ENCODE data around the gene WNT5B. TPM values are rescaled to one million over a fixed set of nuclear protein-coding genes. Genes with fewer than 3 reads are reported as not detected.
"Not testable (repeated sequence)": the region's sequence is repeated elsewhere in the genome, so short reads cannot be mapped to it uniquely, and the experiment has no call there.

The WNT5B gene
- total RNA-seq, 1 experiment from 2014 or later = 0.69 TPM

DNA sequence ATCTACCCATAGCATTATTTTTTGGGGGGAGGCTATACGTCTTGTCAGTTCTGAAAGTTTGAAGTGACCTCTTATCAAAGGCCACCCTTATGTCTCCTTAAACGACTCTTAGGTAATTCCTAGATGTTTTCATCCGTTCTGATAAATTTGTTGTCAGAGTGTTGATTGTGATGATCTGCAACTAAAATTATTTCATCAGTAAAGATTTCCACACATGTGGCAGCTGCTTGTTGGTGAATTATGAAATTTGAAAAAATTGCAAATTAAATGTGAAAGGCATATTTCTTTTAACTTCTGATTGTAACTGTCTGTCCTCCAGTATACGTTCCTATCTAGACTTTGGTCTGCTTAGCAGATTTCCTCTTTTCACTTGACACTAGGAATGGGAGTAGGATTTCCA is 63.2 kb downstream of the WNT5B start:
- no peak for DNase-seq (ENCODE audit: low read depth, low spot score)
- in situ Hi-C loops (cut with HindIII; ENCODE audit: low pct_unique_long_range_greater_than_20kb, low sequenced_read_pairs) = no loop called here

DNA sequence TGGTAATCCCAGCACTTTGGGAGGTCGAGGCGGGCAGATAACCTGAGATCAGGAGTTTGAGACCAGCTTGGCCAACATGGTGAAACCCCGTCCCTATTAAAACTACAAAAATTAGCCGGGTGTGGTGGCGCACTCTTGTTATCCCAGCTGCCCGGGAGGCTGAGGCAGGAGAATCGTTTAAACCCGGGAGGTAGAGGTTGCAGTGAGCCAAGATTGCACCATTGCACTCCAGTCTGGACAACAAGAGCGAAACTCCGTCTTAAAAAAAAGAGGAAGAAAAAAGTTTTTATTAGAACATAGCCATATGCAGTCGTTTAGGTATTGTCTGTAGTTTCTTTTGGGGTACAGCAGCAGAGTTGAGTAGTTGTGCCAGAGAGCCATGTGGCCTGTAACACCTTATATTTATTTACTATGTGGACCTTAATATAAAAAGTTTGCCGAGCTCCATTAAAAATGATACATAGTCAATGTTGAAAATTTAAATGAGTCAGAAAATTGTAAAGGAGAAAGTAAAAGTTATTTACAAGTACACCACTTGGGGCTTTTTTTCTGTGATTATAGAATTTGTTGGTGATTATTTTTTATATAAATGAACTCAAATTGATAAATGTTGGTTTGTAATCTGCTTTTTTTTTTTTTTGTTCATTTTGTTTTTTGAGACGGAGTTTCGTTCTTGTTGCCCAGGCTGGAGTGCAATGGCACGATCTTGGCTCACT is 64.0 kb downstream of the WNT5B start:
- in situ Hi-C loops (cut with HindIII; ENCODE audit: low pct_unique_long_range_greater_than_20kb, low sequenced_read_pairs) = no loop called here

GRCh38 chr12:1695097-1695496 is 66.1 kb downstream of the WNT5B start:
- in situ Hi-C loops (cut with HindIII; ENCODE audit: low pct_unique_long_range_greater_than_20kb, low sequenced_read_pairs); DNase-seq (ENCODE audit: low read depth, low spot score): not testable (repeated sequence)

More for the DNA sequence above, 64.0 kb downstream of the WNT5B start:
- no peak for DNase-seq (ENCODE audit: low read depth, low spot score)

- in situ Hi-C loops (cut with HindIII; ENCODE audit: low pct_unique_long_range_greater_than_20kb, low sequenced_read_pairs) = no loop called here
- no peak for DNase-seq (ENCODE audit: low read depth, low spot score)
Measured at GRCh38 chr12:1695886-1696670, 67.0 kb downstream of the WNT5B start.

- in situ Hi-C loops (cut with HindIII; ENCODE audit: low pct_unique_long_range_greater_than_20kb, low sequenced_read_pairs) = no loop called here
- DNase-seq (ENCODE audit: low read depth, low spot score) = no peak
Measured at GRCh38 chr12:1696800-1697199, 67.8 kb downstream of the WNT5B start.

Small RNA genes lying within 50 kb of the gene (small RNA-seq; reads per million reads assigned to genes)
- 0 reads per million in 2 experiments for gene MIR3649

Other genes with a start within 250 kb of the WNT5B start
- gene FBXL14, start 34.6 kb upstream of the WNT5B start, total RNA-seq (2014; rRNA removed; shearing (Covaris generic)) = 15.3 and 16.0 TPM in 2 replicates
- gene ADIPOR2, start 61.8 kb downstream of the WNT5B start, total RNA-seq (2014; rRNA removed; shearing (Covaris generic)) = 61.3 and 64.5 TPM in 2 replicates
- not detected in 2 replicates for gene LRTM2, start 191.3 kb downstream of the WNT5B start, total RNA-seq (2014; rRNA removed; shearing (Covaris generic))